ENCODE results near the gene SNAP91. TPM values are rescaled to one million over a fixed set of nuclear protein-coding genes. Genes with fewer than 3 reads are reported as not detected.

Gene SNAP91
- total RNA-seq, 4 donors from 2014 or later: not detected

DNA sequence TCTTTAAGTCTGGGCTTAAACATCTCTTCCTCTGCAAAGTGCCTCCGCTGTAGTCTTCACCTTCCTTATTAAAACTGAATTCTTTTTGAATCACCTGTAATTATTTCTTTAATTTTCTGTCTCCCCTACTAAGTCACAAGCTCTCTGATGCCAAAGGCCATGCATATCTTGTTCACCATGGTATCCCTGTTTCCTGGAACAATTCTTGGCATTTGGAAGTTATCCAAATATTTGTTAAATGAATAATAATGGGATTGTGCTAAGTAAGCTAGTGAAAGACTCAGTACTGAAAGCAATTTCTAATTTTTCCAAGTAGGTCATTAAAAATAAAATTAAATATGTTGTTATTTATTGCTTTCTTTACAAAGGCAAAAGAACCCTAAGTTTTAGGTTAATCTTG, 12.2 kb downstream of the SNAP91 start:
- H3K27ac ChIP-seq: no peak overlapping the region
- TF ChIP-seq POLR2AphosphoS5 (IDR thresholded peaks at IDR 0.05) (no peak), POLR2A (IDR thresholded peaks at IDR 0.05) (no peak), EP300 (IDR thresholded peaks at IDR 0.05) (no peak)
- H3K36me3 ChIP-seq: no peaks in the 10 kb centered on the region
- H3K4me3 ChIP-seq: no peak overlapping the region
- H3K9me3 ChIP-seq: no peaks in the 10 kb centered on the region
- no peak for DNase-seq (ENCODE audit: low spot score in 2 of 2)
- H3K27me3 ChIP-seq: no peaks in the 10 kb centered on the region
- H3K4me1 ChIP-seq: no peaks in the 10 kb centered on the region
- 94% methylated on average over 1 of the region's 1 CpG for WGBS

DNA sequence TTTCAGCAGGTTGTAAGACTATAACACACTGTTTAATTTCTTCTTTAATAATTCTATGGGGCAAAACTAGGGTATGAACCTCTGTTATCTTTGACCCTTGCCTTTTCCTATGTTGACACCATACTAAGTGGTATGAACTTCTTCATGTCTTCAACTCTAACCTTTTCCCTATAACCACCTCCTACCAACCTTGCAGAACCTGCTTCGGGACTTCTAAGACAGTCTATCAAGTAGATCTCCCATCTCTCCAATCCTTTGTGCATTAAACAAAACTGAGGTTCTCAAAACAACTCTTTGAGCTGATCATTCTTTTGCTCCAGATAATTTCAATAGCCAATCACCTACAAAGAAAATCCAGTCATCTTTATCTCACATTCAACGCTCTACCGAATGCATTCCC, 23.4 kb downstream of the SNAP91 start:
- Histone ChIP-seq H3K36me3 (no peaks in the 10 kb centered on the region), H3K4me3 (no peak overlapping the region), H3K9me3 (no peaks in the 10 kb centered on the region), H3K27ac (no peak overlapping the region), H3K27me3 (no peaks in the 10 kb centered on the region), H3K4me1 (no peaks in the 10 kb centered on the region)
- DNase-seq (ENCODE audit: low spot score in 2 of 2): no peak
- WGBS: 91% methylated on average over 3 of the region's 3 CpGs
- TF ChIP-seq POLR2A (IDR thresholded peaks at IDR 0.05) (no peak), EP300 (IDR thresholded peaks at IDR 0.05) (no peak), POLR2AphosphoS5 (IDR thresholded peaks at IDR 0.05) (no peak)
- TF ChIP-seq, protein P1, sequence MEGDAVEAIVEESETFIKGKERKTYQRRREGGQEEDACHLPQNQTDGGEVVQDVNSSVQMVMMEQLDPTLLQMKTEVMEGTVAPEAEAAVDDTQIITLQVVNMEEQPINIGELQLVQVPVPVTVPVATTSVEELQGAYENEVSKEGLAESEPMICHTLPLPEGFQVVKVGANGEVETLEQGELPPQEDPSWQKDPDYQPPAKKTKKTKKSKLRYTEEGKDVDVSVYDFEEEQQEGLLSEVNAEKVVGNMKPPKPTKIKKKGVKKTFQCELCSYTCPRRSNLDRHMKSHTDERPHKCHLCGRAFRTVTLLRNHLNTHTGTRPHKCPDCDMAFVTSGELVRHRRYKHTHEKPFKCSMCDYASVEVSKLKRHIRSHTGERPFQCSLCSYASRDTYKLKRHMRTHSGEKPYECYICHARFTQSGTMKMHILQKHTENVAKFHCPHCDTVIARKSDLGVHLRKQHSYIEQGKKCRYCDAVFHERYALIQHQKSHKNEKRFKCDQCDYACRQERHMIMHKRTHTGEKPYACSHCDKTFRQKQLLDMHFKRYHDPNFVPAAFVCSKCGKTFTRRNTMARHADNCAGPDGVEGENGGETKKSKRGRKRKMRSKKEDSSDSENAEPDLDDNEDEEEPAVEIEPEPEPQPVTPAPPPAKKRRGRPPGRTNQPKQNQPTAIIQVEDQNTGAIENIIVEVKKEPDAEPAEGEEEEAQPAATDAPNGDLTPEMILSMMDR (IDR thresholded peaks at IDR 0.05): no peak

DNA sequence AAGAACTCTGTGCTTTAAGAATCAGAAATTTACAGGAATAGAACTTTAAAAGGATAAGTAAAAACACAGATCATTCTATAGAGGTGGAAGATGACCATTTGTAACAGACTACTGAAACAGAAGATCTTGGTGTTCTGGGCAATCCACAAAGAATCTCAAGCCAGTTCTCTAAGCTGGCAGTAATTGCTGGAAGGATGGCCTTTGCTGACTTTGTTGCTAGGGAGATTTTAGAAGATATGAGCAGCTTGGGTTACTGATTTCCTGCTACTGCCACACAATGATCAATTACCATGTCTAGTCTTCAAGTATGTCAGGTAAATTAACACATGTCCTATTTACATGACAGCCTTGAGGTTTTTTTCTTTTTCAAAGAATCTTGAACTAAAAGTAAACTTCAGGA, 31.1 kb downstream of the SNAP91 start:
- no peak for DNase-seq (ENCODE audit: low spot score in 2 of 2)
- Histone ChIP-seq H3K36me3 (no peaks in the 10 kb centered on the region), H3K4me3 (no peak overlapping the region), H3K4me1 (no peaks in the 10 kb centered on the region), H3K9me3 (no peaks in the 10 kb centered on the region), H3K27me3 (no peaks in the 10 kb centered on the region), H3K27ac (no peak overlapping the region)
- no peak for TF ChIP-seq POLR2A (IDR thresholded peaks at IDR 0.05)
- TF ChIP-seq EP300 (IDR thresholded peaks at IDR 0.05): no peak
- TF ChIP-seq, protein P1 (IDR thresholded peaks at IDR 0.05): no peak

DNA sequence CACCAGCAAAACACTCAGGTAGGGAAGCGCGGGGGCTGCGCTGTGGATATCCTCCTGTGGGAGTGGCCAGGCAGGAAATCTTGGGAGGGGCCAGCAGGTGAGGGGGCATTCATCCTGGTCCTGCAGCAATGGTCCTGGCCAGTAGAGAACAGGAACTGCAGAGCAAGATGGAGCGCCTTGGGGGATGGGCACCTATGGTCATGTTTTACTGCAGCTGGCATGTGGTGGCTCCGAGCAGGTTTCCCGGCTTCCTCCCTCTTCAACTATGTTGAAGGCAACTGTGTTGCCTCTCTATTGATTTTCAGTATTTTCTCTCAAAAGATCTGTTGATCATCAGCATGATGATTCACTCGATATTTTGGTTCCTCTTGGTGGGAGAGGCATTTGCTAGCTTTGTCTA, 70.9 kb downstream of the SNAP91 start:
- Histone ChIP-seq H3K27ac (no peak overlapping the region), H3K9me3 (no peaks in the 10 kb centered on the region), H3K27me3 (peaks cover 5% of the 10 kb centered on the region), H3K4me3 (no peak overlapping the region), H3K4me1 (no peaks in the 10 kb centered on the region), H3K36me3 (no peaks in the 10 kb centered on the region)
- TF ChIP-seq, protein P1 (IDR thresholded peaks at IDR 0.05): no peak
- no peak for TF ChIP-seq POLR2AphosphoS5 (IDR thresholded peaks at IDR 0.05)
- TF ChIP-seq POLR2A (IDR thresholded peaks at IDR 0.05): no peak
- no peak for TF ChIP-seq EP300 (IDR thresholded peaks at IDR 0.05)
- WGBS: 98% methylated on average over 7 of the region's 7 CpGs
- DNase-seq (ENCODE audit: low spot score in 2 of 2): no peak

DNA sequence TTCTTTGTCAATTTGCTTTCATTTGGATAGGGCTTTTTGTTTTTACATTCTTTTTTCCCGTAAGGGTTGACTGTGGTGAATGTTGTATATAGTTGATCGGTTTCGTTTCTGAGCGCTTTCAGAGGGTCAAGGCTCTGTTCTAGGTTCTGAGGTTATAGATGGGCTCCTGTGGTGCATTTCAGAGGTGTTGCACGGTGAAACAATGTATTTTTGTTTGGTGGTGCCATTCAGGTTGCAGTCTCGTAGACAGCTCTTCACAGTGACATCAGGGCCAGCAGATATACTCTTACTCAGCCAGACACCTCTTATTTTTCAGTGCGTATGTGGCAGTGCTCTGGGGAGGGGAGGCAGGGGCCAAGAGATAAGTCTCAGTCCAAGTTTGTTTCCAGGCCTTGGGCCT, 72.1 kb downstream of the SNAP91 start:
- H3K9me3 ChIP-seq: no peaks in the 10 kb centered on the region
- H3K4me1 ChIP-seq: no peaks in the 10 kb centered on the region
- H3K27ac ChIP-seq: no peak overlapping the region
- no peaks in the 10 kb centered on the region for H3K36me3 ChIP-seq
- peaks cover 5% of the 10 kb centered on the region for H3K27me3 ChIP-seq
- H3K4me3 ChIP-seq: no peak overlapping the region
- TF ChIP-seq EP300 (IDR thresholded peaks at IDR 0.05) (no peak), POLR2A (IDR thresholded peaks at IDR 0.05) (no peak), POLR2AphosphoS5 (IDR thresholded peaks at IDR 0.05) (no peak)
- TF ChIP-seq, protein P1 (IDR thresholded peaks at IDR 0.05): no peak
- 82% methylated on average over 6 of the region's 7 CpGs for WGBS
- DNase-seq (ENCODE audit: low spot score in 2 of 2): no peak

DNA sequence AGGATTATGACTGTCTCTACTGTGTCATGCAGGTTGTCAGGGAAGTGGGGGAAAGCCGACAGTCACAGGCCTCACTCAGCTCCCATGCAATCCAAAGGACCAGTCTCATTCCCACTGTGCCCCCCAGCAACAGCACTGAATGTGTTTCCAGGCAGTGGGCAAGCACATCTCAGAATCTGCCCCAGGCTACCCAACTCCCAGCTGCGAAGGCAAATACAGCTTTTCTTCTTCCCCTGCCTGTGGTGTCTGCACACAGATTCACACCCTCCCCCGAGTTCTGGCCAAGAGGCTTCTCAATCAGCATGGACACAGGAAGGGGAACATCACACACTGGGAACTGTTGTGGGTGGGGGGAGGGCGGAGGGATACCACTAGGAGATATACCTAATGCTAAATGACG, 75.3 kb downstream of the SNAP91 start:
- Histone ChIP-seq H3K27me3 (peaks cover 5% of the 10 kb centered on the region), H3K9me3 (no peaks in the 10 kb centered on the region), H3K27ac (no peak overlapping the region), H3K4me3 (no peak overlapping the region), H3K36me3 (no peaks in the 10 kb centered on the region), H3K4me1 (no peaks in the 10 kb centered on the region)
- no peak for TF ChIP-seq EP300 (IDR thresholded peaks at IDR 0.05)
- TF ChIP-seq POLR2AphosphoS5 (IDR thresholded peaks at IDR 0.05): no peak
- no peak for TF ChIP-seq POLR2A (IDR thresholded peaks at IDR 0.05)
- TF ChIP-seq, protein P1 (IDR thresholded peaks at IDR 0.05): no peak
- WGBS: 54% methylated on average over 4 of the region's 5 CpGs
- no peak for DNase-seq (ENCODE audit: low spot score in 2 of 2)

Data from suprapubic skin (tissue), 4 donors.